Endothelial cell of umbilical vein (primary cell): Measurements from ENCODE around the gene ADCY5. TPM values are rescaled to one million over a fixed set of nuclear protein-coding genes. Genes with fewer than 3 reads are reported as not detected.

Experiments
- BruUV-seq: library from RNA; stranded (reverse); fragments of 400-500 nt; replicated peaks from 2 replicates; lab custom pipeline; 2021; lab: Mats Ljungman, UMichigan
- CTCF ChIA-PET: fragments of 300-600, 350-600 bp; sonication (Branson Sonifier 250); formaldehyde crosslinking; loops from one replicate; lab custom pipeline; 2021; ENCODE audit warnings: antibody characterized with exemption, inconsistent platforms; lab: Charles Lee
- POLR2A ChIA-PET: fragments of 300-600, 350-600 bp; sonication (Branson Sonifier 250); formaldehyde crosslinking; loops from one replicate; lab custom pipeline; 2021; ENCODE audit warnings: antibody characterized with exemption, inconsistent platforms; lab: Charles Lee
- DNase-seq: peaks from one replicate; pipeline ENCODE4 v3.0.0-alpha.2; 2011; ENCODE audit warnings: low read depth, low spot score
- FAIRE-seq: peaks from 2 replicates; lab custom pipeline; 2011; peaks lifted over from hg19 to GRCh38; lab: Jason Lieb, UNC
- H2AFZ ChIP-seq: 2 replicates; pipeline ENCODE4 v1.6.0; 2012; ENCODE audit warnings: low read depth, low read length, control low read depth, inconsistent platforms
- H3K27ac ChIP-seq: 2 replicates; pipeline ENCODE4 v1.5.1; 2011; ENCODE audit warnings: low read depth, mild to moderate bottlenecking, control low read depth, low read length, moderate library complexity; ENCODE audit not compliant: insufficient read depth
- H3K27me3 ChIP-seq, 2 experiments: 2 replicates each; pipeline versions ENCODE4 v1.6.0 to v1.6.1; 2011; ENCODE audit warnings: low read length in 2 of 2, mixed read lengths in 1 of 2; ENCODE audit not compliant: control insufficient read depth in 2 of 2, insufficient read depth in 2 of 2
- H3K36me3 ChIP-seq, 2 experiments: 2 replicates in 1 of 2; 3 replicates in 1 of 2; pipeline ENCODE4 v1.5.1; 2011; ENCODE audit warnings: low read length in 2 of 2, mild to moderate bottlenecking in 1 of 2, moderate library complexity in 1 of 2; ENCODE audit not compliant: control insufficient read depth in 2 of 2, insufficient read depth in 2 of 2; ENCODE audit errors: extremely low read depth in 1 of 2
- H3K4me1 ChIP-seq: 3 replicates; pipeline ENCODE4 v1.5.1; 2011; ENCODE audit warnings: mild to moderate bottlenecking, low read length; ENCODE audit not compliant: control insufficient read depth, insufficient read depth; ENCODE audit errors: extremely low read depth
- H3K4me2 ChIP-seq: 2 replicates; pipeline ENCODE4 v1.6.1; 2011; ENCODE audit warnings: low read length, control low read depth, mixed read lengths; ENCODE audit not compliant: insufficient read depth
- H3K4me3 ChIP-seq, 3 experiments: fragments of 200-600 bp in 1 of 3; sonication (generic), shearing (Covaris generic) in 1 of 3; replicated peaks in 1 of 3; 2 replicates each; pipeline ENCODE4 v1.5.1; 2011 to 2016; ENCODE audit warnings: control low read depth in 3 of 3, low read length in 3 of 3, mild to moderate bottlenecking in 2 of 3, inconsistent platforms in 1 of 3, low read depth in 1 of 3, moderate library complexity in 1 of 3; ENCODE audit not compliant: insufficient read depth in 1 of 3
- H3K79me2 ChIP-seq: 2 replicates; pipeline ENCODE4 v1.6.0; 2012; ENCODE audit warnings: low read length, inconsistent platforms; ENCODE audit not compliant: control insufficient read depth, insufficient read depth
- H3K9ac ChIP-seq: replicated peaks from 2 replicates; pipeline ENCODE3; 2011; ENCODE audit warnings: low read length, control low read depth; ENCODE audit not compliant: insufficient read depth; ENCODE audit errors: extremely low read depth
- H3K9me1 ChIP-seq: replicated peaks from 3 replicates; pipeline ENCODE4 v1.6.0; 2011; ENCODE audit warnings: mild to moderate bottlenecking, low read length; ENCODE audit not compliant: control insufficient read depth, insufficient read depth; ENCODE audit errors: extremely low read depth
- H3K9me3 ChIP-seq: replicated peaks from 2 replicates; pipeline ENCODE4 v1.5.1; 2012; ENCODE audit warnings: low read length, inconsistent platforms; ENCODE audit not compliant: control insufficient read depth, insufficient read depth
- H4K20me1 ChIP-seq: replicated peaks from 2 replicates; pipeline ENCODE3; 2011; ENCODE audit warnings: mild to moderate bottlenecking, low read length; ENCODE audit not compliant: control insufficient read depth, insufficient read depth; ENCODE audit errors: extremely low read depth
- CTCF ChIP-seq, 2 donors: IDR thresholded peaks; 1 replicate in 1 of 2; 2 replicates in 1 of 2; pipeline ENCODE4 v1.5.1; 2011; ENCODE audit warnings: low read length in 2 of 2, mild to moderate bottlenecking in 2 of 2, moderate library complexity in 2 of 2, control low read depth in 1 of 2, inconsistent platforms in 1 of 2, low read depth in 1 of 2; ENCODE audit not compliant: insufficient read depth in 1 of 2; ENCODE audit errors: extremely low read depth in 1 of 2
- EZH2 ChIP-seq: IDR thresholded peaks from 2 replicates; pipeline ENCODE4 v1.6.1; 2012; ENCODE audit warnings: borderline replicate concordance, low read depth, mild to moderate bottlenecking, moderate library complexity, low read length, inconsistent platforms; ENCODE audit not compliant: severe bottlenecking
- FOS ChIP-seq: IDR thresholded peaks from 2 replicates; pipeline ENCODE4 v1.6.1; 2011; ENCODE audit warnings: mild to moderate bottlenecking, low read length, moderate library complexity, borderline replicate concordance; ENCODE audit not compliant: insufficient read depth
- GATA2 ChIP-seq: IDR thresholded peaks from 2 replicates; pipeline ENCODE4 v1.7.0; 2011; ENCODE audit warnings: low read depth, mild to moderate bottlenecking, moderate library complexity, mixed read lengths, low read length; ENCODE audit not compliant: insufficient read length, insufficient read depth
- JUN ChIP-seq: IDR thresholded peaks from 2 replicates; pipeline ENCODE4 v1.6.1; 2011; ENCODE audit warnings: borderline replicate concordance, low read depth; ENCODE audit not compliant: insufficient read length, insufficient read depth
- MAX ChIP-seq: IDR thresholded peaks from 2 replicates; pipeline ENCODE4 v1.6.1; 2011; ENCODE audit not compliant: insufficient read depth, insufficient read length
- MYC ChIP-seq: IDR thresholded peaks from one replicate; pipeline ENCODE4 v1.6.1; 2011; ENCODE audit warnings: mild to moderate bottlenecking, low read depth, low read length
- POLR2A ChIP-seq: IDR thresholded peaks from 2 replicates; pipeline ENCODE4 v1.6.1; 2012; ENCODE audit warnings: low read depth, mild to moderate bottlenecking, control low read depth, low read length
- POLR2AphosphoS5 ChIP-seq: IDR thresholded peaks from 2 replicates; pipeline ENCODE4 v1.6.1; 2012; ENCODE audit warnings: low read depth, mild to moderate bottlenecking, control low read depth, low read length, moderate library complexity; ENCODE audit not compliant: insufficient read depth
- dilution Hi-C: fragments of 300-500 bp; cut with MboI; formaldehyde crosslinking; loops from one replicate; pipeline ENCODE4 v1.15.0; 2019; ENCODE audit warnings: low sequenced_read_pairs; ENCODE audit not compliant: extremely low pct_ligation_motif_present
- intact Hi-C: fragments of 100-400 bp; cut with micrococcal nuclease; formaldehyde crosslinking; loops from one replicate; pipeline ENCODE4 v1.10.0; 2022
- polyA plus RNA-seq, 4 experiments: library from polyadenylated mRNA; depleted of rRNA in 3 of 4; stranded (reverse) in 3 of 4; unstranded in 1 of 4; fragments of >200 nt; gene quantifications; 2 replicates each; pipeline versions ENCODE4 v1.2.1 to v1.2.3, GENCODE V29; 2011 to 2012; ENCODE audit warnings: missing spikeins in 1 of 4
- total RNA-seq: library from RNA; stranded (reverse); gene quantifications from 2 replicates; pipeline ENCODE4 v1.2.3, GENCODE V29; 2021

ADCY5 gene
- total and polyA plus RNA-seq, 2 donors (not counting 3 experiments of a cell fraction or from before 2014, with no cell fraction given): 0.01 TPM; not detected in 1

DNA sequence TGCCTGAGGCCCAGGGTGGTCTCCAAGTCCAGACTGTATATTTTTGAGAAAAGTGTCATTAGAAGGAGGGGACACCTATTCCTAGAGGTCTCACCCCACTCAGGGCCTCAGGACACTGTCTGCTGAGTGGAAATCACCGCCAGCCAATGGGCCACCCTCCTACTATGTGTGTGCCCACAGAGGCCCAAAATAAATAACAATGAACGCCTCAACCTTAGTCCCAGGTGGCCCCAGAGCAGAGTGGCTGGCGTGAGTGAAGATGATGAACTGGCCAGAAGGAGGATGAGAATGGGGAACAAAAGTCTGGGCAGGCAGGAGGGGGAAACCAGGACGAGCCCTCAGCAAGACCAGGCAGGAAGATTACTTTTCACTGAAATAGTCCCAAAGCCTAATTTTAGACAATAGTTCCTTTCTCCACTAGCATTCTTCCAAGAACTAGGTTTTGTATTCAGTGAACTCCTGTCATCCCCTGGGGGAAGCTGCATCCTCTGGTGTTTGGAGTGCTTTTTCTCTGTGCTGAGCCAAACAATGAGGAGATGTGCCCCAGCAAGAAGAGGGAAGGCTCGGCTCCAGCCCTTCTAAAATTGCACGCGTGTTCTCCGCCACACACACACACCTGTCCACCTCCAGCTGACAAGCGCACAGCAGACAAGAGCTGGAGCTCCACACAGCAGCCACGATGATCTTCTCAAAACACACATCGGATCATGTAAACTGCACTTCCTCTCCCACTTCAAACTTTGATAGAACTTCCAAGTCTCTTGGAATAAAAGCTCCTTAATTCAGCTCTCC, 72.2 kb downstream of the ADCY5 start:
- dilution Hi-C loops (no loop called here), intact Hi-C loops (no loop called here)
- BruUV-seq: no TSS peak
- Histone ChIP-seq H3K9me3 (no peaks in the 10 kb centered on the region), H3K36me3 (no peaks in the 10 kb centered on the region), H3K9ac (no peak overlapping the region), H3K27ac (no peak overlapping the region), H4K20me1 (no peaks in the 10 kb centered on the region), H3K79me2 (no peaks in the 10 kb centered on the region), H3K4me3 (no peak overlapping the region), H3K27me3 (peaks cover 6 to 8% of the 10 kb centered on the region in 2 experiments), H3K9me1 (no peaks in the 10 kb centered on the region), H2AFZ (no peak overlapping the region), H3K4me2 (no peak overlapping the region), H3K4me1 (no peaks in the 10 kb centered on the region)
- FAIRE-seq (no peak), DNase-seq (no peak)
- TF ChIP-seq EZH2 (no peak), FOS (no peak), POLR2AphosphoS5 (no peak), POLR2A (no peak), CTCF (IDR thresholded peaks at IDR 0.05; ENCODE audit: extremely low read depth in 1 of 2, insufficient read depth in 1 of 2, low read depth in 1 of 2, low read length in 2 of 2) (no peak), JUN (no peak), MYC (no peak), MAX (no peak), GATA2 (no peak)
- ChIA-PET CTCF (interaction anchor here (1.3 to 1.4 kb wide), 3 partner anchors 8 to 36 kb away, joined by 3 to 4 read pairs (median 3); no protein-coding TSS in a partner anchor), POLR2A (no interaction called here)
